Heart right ventricle (tissue), 16 donors: ENCODE data around the gene SLC15A2. TPM values are rescaled to one million over a fixed set of nuclear protein-coding genes. Genes with fewer than 3 reads are reported as not detected.
"Not testable (repeated sequence)": the region's sequence is repeated elsewhere in the genome, so short reads cannot be mapped to it uniquely, and the experiment has no call there.

Experiments
- ATAC-seq, 8 donors: fragments of 200-7000 bp; cut with Tn5 transposase; one replicate each; pipeline ENCODE4 v1.9.1; 2020; ENCODE audit warnings: mild to moderate bottlenecking in 8 of 8, moderate library complexity in 8 of 8, moderate number of reproducible peaks in 1 of 8
- DNase-seq, 2 donors: peaks; one replicate each; pipeline ENCODE4 v3.0.0-alpha.2; 2020
- H3K27ac ChIP-seq, 10 donors: fragments of 200-600 bp; sonication (generic) in 2 of 10; one replicate each; pipeline versions ENCODE4 v1.5.0 to v1.8.0; 2020 to 2022; ENCODE audit warnings: mild to moderate bottlenecking in 3 of 10
- H3K27me3 ChIP-seq, 7 donors: fragments of 200-600 bp; one replicate each; pipeline ENCODE4 v1.8.0; 2021 to 2022; ENCODE audit warnings: mild to moderate bottlenecking in 2 of 7
- H3K36me3 ChIP-seq, 9 donors: fragments of 200-600 bp; sonication (generic) in 1 of 9; one replicate each; pipeline versions ENCODE4 v1.5.0 to v1.8.0; 2020 to 2022; ENCODE audit warnings: mild to moderate bottlenecking in 2 of 9
- H3K4me1 ChIP-seq, 9 donors: fragments of 200-600 bp; sonication (generic) in 1 of 9; one replicate each; pipeline versions ENCODE4 v1.5.0 to v1.8.0; 2020 to 2022; ENCODE audit warnings: mild to moderate bottlenecking in 4 of 9
- H3K4me3 ChIP-seq, 10 donors: fragments of 200-600 bp; sonication (generic) in 2 of 10; one replicate each; pipeline versions ENCODE4 v1.5.0 to v1.8.0; 2020 to 2022; ENCODE audit warnings: mild to moderate bottlenecking in 7 of 10, moderate library complexity in 2 of 10
- H3K9me3 ChIP-seq, 11 donors: fragments of 200-600 bp in 10 of 11; sonication (generic) in 2 of 11; one replicate each; pipeline versions ENCODE4 v1.5.0 to v1.8.0; 2013 to 2022; ENCODE audit warnings: mild to moderate bottlenecking in 2 of 11, control low read depth in 1 of 11, moderate library complexity in 1 of 11
- CTCF ChIP-seq, 9 donors: fragments of 200-600 bp; sonication (generic) in 2 of 9; IDR thresholded peaks; one replicate each; pipeline versions ENCODE4 v1.5.0 to v1.8.0; 2021 to 2022; ENCODE audit warnings: antibody characterized with exemption in 9 of 9, mild to moderate bottlenecking in 5 of 9, moderate library complexity in 1 of 9
- WGBS, 2 donors: extraction: QIAGEN DNeasy Blood & Tissue Kit; methylation state at CpG; one replicate each; pipeline ENCODE4 v1.1.7; 2013; ENCODE audit warnings: inconsistent platforms in 1 of 2; 5-methylcytosine and 5-hydroxymethylcytosine counted together
- intact Hi-C, 10 donors: fragments of 100-400 bp; cut with DNase I; formaldehyde crosslinking; loops; one replicate each; pipeline versions ENCODE4 v1.11.1 to v1.14.2; 2022
- polyA plus RNA-seq, 2 donors: library from polyadenylated mRNA; stranded (reverse); fragments of 200-250 nt; gene quantifications; one replicate each; pipeline ENCODE4 v1.2.3, GENCODE V29; 2013
- total RNA-seq, 10 donors: library from RNA; stranded (reverse); fragmentation: NEBNext Ultra II Directional in 3 of 10; extraction: Animal tissue kit (Norgen Biotek cat#: 25700) in 3 of 10; gene quantifications; one replicate each; pipeline versions ENCODE4 v1.2.1 to v1.2.4, GENCODE V29; 2021 to 2023
- donor health status: Arrhythmogenic right ventricular cardiomyopathy.
- donor health status: ischemic (EF 13 %, LVEDD 7.1; RV severe dilation, severe dysfunction).
- donor health status: healthy with polysubstance abuse.
- donor health status: DM: no; HTN: yes; CAD: no.
- donor health status: DM: no; HTN: no; CAD: no.
- donor health status: ischemic (EF 25% LVEDD 6.9; RV normal size, moderate dysfunction).
- donor health status: ischemic (EF 25% LVEDD 5.7; RV mildly dilated, moderate dysfunction).
- donor health status: healthy.
- donor health status: DM: yes; HTN: yes; CAD: no.
- donor health status: Ischemic cardiomyopathy.
- donor health status: ischemic (EF 35%, LVEDD 5.7; RV mildly dilated, moderate dysfunction).
- donor health status: nonischemic (EF 11% LVEDD 7.7; RV severe dilation, severe dysfunction).
- donor health status: DM: yes; HTN: yes; CAD: no.
- donor health status: PGD.
- donor health status: ischemic (EF 29% LVEDD 5.4; RV normal size, mild dysfunction).
- donor health status: nonischemic (EF 23%, LVEDD 6.1; RV moderate dilation, normal function).

The SLC15A2 gene
- total and polyA plus RNA-seq, 12 donors, result 0.45 to 14.9 (median 3.9) TPM

GRCh38 chr3:121916189-121916588 lies 22.0 kb downstream of the SLC15A2 start:
- no peak for DNase-seq
- H3K4me3 ChIP-seq, result no peak overlapping the region
- no peak for ATAC-seq
- H3K4me1 ChIP-seq, result peaks cover 0 to 4% (median 0%) of the 10 kb centered on the region in 9 donors
- intact Hi-C loops, result no loop called here
- peaks cover 0 to 16% (median 0%) of the 10 kb centered on the region in 9 donors for H3K36me3 ChIP-seq
- H3K27me3 ChIP-seq, result no peaks in the 10 kb centered on the region
- no peaks in the 10 kb centered on the region for H3K9me3 ChIP-seq
- H3K27ac ChIP-seq, result no peak overlapping the region
- TF ChIP-seq CTCF (IDR thresholded peaks at IDR 0.05), result no peak

- DNase-seq, result no peak
These were observed 24.7 kb downstream of the SLC15A2 start for GRCh38 chr3:121918779-121919483.

GRCh38 chr3:121924734-121925133 lies 30.5 kb downstream of the SLC15A2 start:
- peaks cover 0 to 3% (median 0%) of the 10 kb centered on the region in 11 donors for H3K9me3 ChIP-seq
- DNase-seq (no peak), ATAC-seq (no peak)
- no peak overlapping the region for H3K27ac ChIP-seq
- intact Hi-C loops, result no loop called here
- H3K27me3 ChIP-seq, result no peaks in the 10 kb centered on the region
- no peak for TF ChIP-seq CTCF (IDR thresholded peaks at IDR 0.05)
- H3K4me3 ChIP-seq, result no peak overlapping the region
- no peaks in the 10 kb centered on the region for H3K4me1 ChIP-seq
- WGBS, 2 donors, result 52 to 55% methylated on average over 3 of the region's 3 CpGs
- peaks cover 0 to 23% (median 0%) of the 10 kb centered on the region in 9 donors for H3K36me3 ChIP-seq

More at GRCh38 chr3:121918779-121919483, 24.7 kb downstream of the SLC15A2 start:
- 72 to 85% methylated on average over 19 of the region's 19 CpGs for WGBS, 2 donors
- intact Hi-C loops, result loop anchor here in 1 of 10 donors (2.0 kb wide), 1 partner anchor 76 kb away; no protein-coding TSS in a partner anchor
- H3K27me3 ChIP-seq, result no peaks in the 10 kb centered on the region
- peaks cover 0 to 4% (median 0%) of the 10 kb centered on the region in 9 donors for H3K4me1 ChIP-seq
- no peak for ATAC-seq
- no peak overlapping the region for H3K4me3 ChIP-seq
- H3K27ac ChIP-seq, result no peak overlapping the region
- TF ChIP-seq CTCF (IDR thresholded peaks at IDR 0.05), result no peak
- H3K9me3 ChIP-seq, result no peaks in the 10 kb centered on the region
- H3K36me3 ChIP-seq, result peaks cover 0 to 28% (median 0%) of the 10 kb centered on the region in 9 donors

GRCh38 chr3:121926380-121926779 lies 32.2 kb downstream of the SLC15A2 start:
- no peak overlapping the region for H3K27ac ChIP-seq
- no peaks in the 10 kb centered on the region for H3K4me1 ChIP-seq
- no peak overlapping the region for H3K4me3 ChIP-seq
- no peak for TF ChIP-seq CTCF (IDR thresholded peaks at IDR 0.05)
- peaks cover 0 to 40% (median 0%) of the 10 kb centered on the region in 9 donors for H3K36me3 ChIP-seq
- H3K9me3 ChIP-seq, result peaks cover 0 to 3% (median 0%) of the 10 kb centered on the region in 11 donors
- intact Hi-C loops, result no loop called here
- WGBS, 2 donors, result 0 to 88% methylated on average over 1 of the region's 1 CpG
- ATAC-seq (no peak), DNase-seq (no peak)
- no peaks in the 10 kb centered on the region for H3K27me3 ChIP-seq

GRCh38 chr3:121938141-121938855 lies 44.1 kb downstream of the SLC15A2 start:
- WGBS, 2 donors, result 94% methylated on average over 26 to 29 of the region's 29 CpGs
- DNase-seq, H3K4me1 ChIP-seq, ATAC-seq, H3K9me3 ChIP-seq, intact Hi-C loops, H3K27me3 ChIP-seq, H3K4me3 ChIP-seq, H3K27ac ChIP-seq: not testable (repeated sequence)
- peaks cover 0 to 22% (median 0%) of the 10 kb centered on the region in 9 donors for H3K36me3 ChIP-seq
